ENCODE results near the gene C19orf67.

DNA sequence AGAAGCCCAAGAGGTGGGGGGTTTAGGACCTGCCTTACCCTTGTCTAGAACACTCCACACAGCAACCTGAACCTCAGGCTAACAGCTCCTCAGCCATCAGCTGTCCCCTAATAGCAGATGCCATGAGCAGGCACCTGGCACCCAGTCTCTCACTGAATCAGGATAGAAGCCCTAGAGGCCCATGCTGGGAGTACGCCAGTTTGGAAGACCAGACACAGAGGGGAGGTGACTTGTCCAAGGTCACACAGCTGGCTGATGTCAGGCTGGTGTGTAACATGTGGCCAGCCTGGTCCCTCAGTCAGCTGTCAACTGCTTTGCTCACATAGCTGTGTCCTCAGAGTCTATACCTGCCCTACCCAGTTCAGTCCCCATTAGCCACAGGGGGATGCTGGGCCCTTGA, 17.7 kb upstream of the C19orf67 start:
- TF ChIP-seq, protein P1, sequence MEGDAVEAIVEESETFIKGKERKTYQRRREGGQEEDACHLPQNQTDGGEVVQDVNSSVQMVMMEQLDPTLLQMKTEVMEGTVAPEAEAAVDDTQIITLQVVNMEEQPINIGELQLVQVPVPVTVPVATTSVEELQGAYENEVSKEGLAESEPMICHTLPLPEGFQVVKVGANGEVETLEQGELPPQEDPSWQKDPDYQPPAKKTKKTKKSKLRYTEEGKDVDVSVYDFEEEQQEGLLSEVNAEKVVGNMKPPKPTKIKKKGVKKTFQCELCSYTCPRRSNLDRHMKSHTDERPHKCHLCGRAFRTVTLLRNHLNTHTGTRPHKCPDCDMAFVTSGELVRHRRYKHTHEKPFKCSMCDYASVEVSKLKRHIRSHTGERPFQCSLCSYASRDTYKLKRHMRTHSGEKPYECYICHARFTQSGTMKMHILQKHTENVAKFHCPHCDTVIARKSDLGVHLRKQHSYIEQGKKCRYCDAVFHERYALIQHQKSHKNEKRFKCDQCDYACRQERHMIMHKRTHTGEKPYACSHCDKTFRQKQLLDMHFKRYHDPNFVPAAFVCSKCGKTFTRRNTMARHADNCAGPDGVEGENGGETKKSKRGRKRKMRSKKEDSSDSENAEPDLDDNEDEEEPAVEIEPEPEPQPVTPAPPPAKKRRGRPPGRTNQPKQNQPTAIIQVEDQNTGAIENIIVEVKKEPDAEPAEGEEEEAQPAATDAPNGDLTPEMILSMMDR (conservative IDR thresholded peaks at IDR 0.05; ENCODE audit: low read depth, low read length) = no peak
- no peak for TF ChIP-seq BHLHE40 (IDR thresholded peaks at IDR 0.05; ENCODE audit: low read depth, low read length)
- no peak for TF ChIP-seq RAD21 (IDR thresholded peaks at IDR 0.05; ENCODE audit: low read length)
- no peak for TF ChIP-seq POLR2A (IDR thresholded peaks at IDR 0.05; ENCODE audit: low read depth, low read length)
- TF ChIP-seq MAZ (IDR thresholded peaks at IDR 0.05; ENCODE audit: borderline replicate concordance, low read depth, low read length) = no peak
- TF ChIP-seq CHD1 (IDR thresholded peaks at IDR 0.05; ENCODE audit: low read depth, low read length) = no peak
- TF ChIP-seq, protein P2, sequence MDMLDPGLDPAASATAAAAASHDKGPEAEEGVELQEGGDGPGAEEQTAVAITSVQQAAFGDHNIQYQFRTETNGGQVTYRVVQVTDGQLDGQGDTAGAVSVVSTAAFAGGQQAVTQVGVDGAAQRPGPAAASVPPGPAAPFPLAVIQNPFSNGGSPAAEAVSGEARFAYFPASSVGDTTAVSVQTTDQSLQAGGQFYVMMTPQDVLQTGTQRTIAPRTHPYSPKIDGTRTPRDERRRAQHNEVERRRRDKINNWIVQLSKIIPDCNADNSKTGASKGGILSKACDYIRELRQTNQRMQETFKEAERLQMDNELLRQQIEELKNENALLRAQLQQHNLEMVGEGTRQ (IDR thresholded peaks at IDR 0.05; ENCODE audit: low read depth, low read length) = no peak
- no peak for TF ChIP-seq SMC3 (IDR thresholded peaks at IDR 0.05; ENCODE audit: low read depth, low read length)
- no peak for TF ChIP-seq MXI1 (IDR thresholded peaks at IDR 0.05; ENCODE audit: borderline replicate concordance, low read depth, low read length)
- no peak for TF ChIP-seq CEBPB (IDR thresholded peaks at IDR 0.05; ENCODE audit: low read depth, low read length)
- TF ChIP-seq RFX5 (IDR thresholded peaks at IDR 0.05; ENCODE audit: low read depth, low read length) = no peak
- TF ChIP-seq RCOR1 (IDR thresholded peaks at IDR 0.05; ENCODE audit: insufficient replicate concordance, low read length) = no peak
- TF ChIP-seq, protein P3, sequence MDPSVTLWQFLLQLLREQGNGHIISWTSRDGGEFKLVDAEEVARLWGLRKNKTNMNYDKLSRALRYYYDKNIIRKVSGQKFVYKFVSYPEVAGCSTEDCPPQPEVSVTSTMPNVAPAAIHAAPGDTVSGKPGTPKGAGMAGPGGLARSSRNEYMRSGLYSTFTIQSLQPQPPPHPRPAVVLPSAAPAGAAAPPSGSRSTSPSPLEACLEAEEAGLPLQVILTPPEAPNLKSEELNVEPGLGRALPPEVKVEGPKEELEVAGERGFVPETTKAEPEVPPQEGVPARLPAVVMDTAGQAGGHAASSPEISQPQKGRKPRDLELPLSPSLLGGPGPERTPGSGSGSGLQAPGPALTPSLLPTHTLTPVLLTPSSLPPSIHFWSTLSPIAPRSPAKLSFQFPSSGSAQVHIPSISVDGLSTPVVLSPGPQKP (IDR thresholded peaks at IDR 0.05; ENCODE audit: borderline replicate concordance, low read depth, low read length) = no peak

All from IMR-90 (cell line).